ENCODE results near the gene PTPRN2. TPM values are rescaled to one million over a fixed set of nuclear protein-coding genes. Genes with fewer than 3 reads are reported as not detected.

PTPRN2 gene
- total and polyA plus RNA-seq, 2 donors (not counting 3 experiments of a cell fraction or from before 2014, with no cell fraction given): 0.62 to 0.88 TPM

GRCh38 chr7:157839226-157839625 is 748.4 kb downstream of the PTPRN2 start:
- H4K20me1 ChIP-seq (replicated peaks; ENCODE audit: control insufficient read depth, extremely low read depth, insufficient read depth, low read length): no peaks in the 10 kb centered on the region
- H3K4me3 ChIP-seq (replicated peaks in 1 of 3; ENCODE audit: insufficient read depth in 1 of 3, low read depth in 1 of 3, low read length in 3 of 3): no peak overlapping the region
- intact Hi-C loops (cut with micrococcal nuclease) (no loop called here), dilution Hi-C loops (cut with MboI; ENCODE audit: extremely low pct_ligation_motif_present, low sequenced_read_pairs) (no loop called here)
- no peak overlapping the region for H3K4me2 ChIP-seq (ENCODE audit: insufficient read depth, low read length)
- peaks cover 13% of the 10 kb centered on the region for H3K9me3 ChIP-seq (replicated peaks; ENCODE audit: control insufficient read depth, insufficient read depth, low read length)
- no peaks in the 10 kb centered on the region for H3K27me3 ChIP-seq (ENCODE audit: control insufficient read depth in 2 of 2, insufficient read depth in 2 of 2, low read length in 2 of 2)
- H3K4me1 ChIP-seq (ENCODE audit: control insufficient read depth, extremely low read depth, insufficient read depth, low read length): no peaks in the 10 kb centered on the region
- no peak overlapping the region for H2AFZ ChIP-seq (ENCODE audit: low read depth, low read length)
- TF ChIP-seq POLR2AphosphoS5 (IDR thresholded peaks at IDR 0.05; ENCODE audit: insufficient read depth, low read depth, low read length) (no peak), MYC (IDR thresholded peaks at IDR 0.05; ENCODE audit: low read depth, low read length) (no peak), POLR2A (IDR thresholded peaks at IDR 0.05; ENCODE audit: low read depth, low read length) (no peak), GATA2 (IDR thresholded peaks at IDR 0.05; ENCODE audit: insufficient read depth, insufficient read length, low read depth, low read length) (no peak), EZH2 (IDR thresholded peaks at IDR 0.05; ENCODE audit: borderline replicate concordance, low read depth, low read length, severe bottlenecking) (no peak), FOS (IDR thresholded peaks at IDR 0.05; ENCODE audit: borderline replicate concordance, insufficient read depth, low read length) (no peak), MAX (IDR thresholded peaks at IDR 0.05; ENCODE audit: insufficient read depth, insufficient read length) (no peak), JUN (IDR thresholded peaks at IDR 0.05; ENCODE audit: borderline replicate concordance, insufficient read depth, insufficient read length, low read depth) (no peak)
- TF ChIP-seq, protein P1, sequence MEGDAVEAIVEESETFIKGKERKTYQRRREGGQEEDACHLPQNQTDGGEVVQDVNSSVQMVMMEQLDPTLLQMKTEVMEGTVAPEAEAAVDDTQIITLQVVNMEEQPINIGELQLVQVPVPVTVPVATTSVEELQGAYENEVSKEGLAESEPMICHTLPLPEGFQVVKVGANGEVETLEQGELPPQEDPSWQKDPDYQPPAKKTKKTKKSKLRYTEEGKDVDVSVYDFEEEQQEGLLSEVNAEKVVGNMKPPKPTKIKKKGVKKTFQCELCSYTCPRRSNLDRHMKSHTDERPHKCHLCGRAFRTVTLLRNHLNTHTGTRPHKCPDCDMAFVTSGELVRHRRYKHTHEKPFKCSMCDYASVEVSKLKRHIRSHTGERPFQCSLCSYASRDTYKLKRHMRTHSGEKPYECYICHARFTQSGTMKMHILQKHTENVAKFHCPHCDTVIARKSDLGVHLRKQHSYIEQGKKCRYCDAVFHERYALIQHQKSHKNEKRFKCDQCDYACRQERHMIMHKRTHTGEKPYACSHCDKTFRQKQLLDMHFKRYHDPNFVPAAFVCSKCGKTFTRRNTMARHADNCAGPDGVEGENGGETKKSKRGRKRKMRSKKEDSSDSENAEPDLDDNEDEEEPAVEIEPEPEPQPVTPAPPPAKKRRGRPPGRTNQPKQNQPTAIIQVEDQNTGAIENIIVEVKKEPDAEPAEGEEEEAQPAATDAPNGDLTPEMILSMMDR (IDR thresholded peaks at IDR 0.05; ENCODE audit: extremely low read depth in 1 of 2, insufficient read depth in 1 of 2, low read depth in 1 of 2, low read length in 2 of 2): no peak
- no peak overlapping the region for H3K9ac ChIP-seq (replicated peaks; ENCODE audit: extremely low read depth, insufficient read depth, low read length)
- H3K27ac ChIP-seq (ENCODE audit: insufficient read depth, low read depth, low read length): no peak overlapping the region
- ChIA-PET CTCF (no interaction called here), POLR2A (no interaction called here)
- no peaks in the 10 kb centered on the region for H3K9me1 ChIP-seq (replicated peaks; ENCODE audit: control insufficient read depth, extremely low read depth, insufficient read depth, low read length)
- H3K36me3 ChIP-seq (ENCODE audit: control insufficient read depth in 2 of 2, extremely low read depth in 1 of 2, insufficient read depth in 2 of 2, low read length in 2 of 2): no peaks in the 10 kb centered on the region
- no peaks in the 10 kb centered on the region for H3K79me2 ChIP-seq (ENCODE audit: control insufficient read depth, insufficient read depth, low read length)
- BruUV-seq (replicated peaks): no TSS peak
- no peak for FAIRE-seq
- no peak for DNase-seq (ENCODE audit: low read depth, low spot score)

Measured in endothelial cell of umbilical vein (primary cell).